ENCODE measurements around the gene MPZL3. TPM values are rescaled to one million over a fixed set of nuclear protein-coding genes. Genes with fewer than 3 reads are reported as not detected.

MPZL3 gene
- total and polyA plus RNA-seq, 12 donors, result 0.28 to 3.2 (median 0.85) TPM

DNA sequence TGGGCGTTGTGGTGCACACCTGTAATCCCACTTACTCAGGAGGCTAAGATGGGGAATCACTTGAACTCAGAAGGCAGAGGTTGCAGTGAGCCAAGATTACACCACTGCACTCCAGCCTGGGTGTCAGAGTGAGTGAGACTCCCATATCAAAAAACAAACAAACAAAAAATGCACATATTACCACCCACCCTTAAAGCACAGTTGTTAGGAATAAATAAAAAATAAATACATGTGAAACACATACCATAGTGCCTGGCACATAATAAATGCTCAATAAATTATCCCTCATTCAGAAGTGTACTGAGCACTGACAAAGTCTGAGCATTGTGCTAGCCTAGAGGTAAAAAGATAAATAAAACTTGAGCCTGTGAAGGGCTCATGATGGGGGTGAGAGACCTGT lies 18.3 kb downstream of the MPZL3 start:
- intact Hi-C loops (cut with DNase I), result no loop called here
- Histone ChIP-seq H3K4me1 (replicated peaks in 1 of 2) (no peaks in the 10 kb centered on the region), H3K27me3 (no peaks in the 10 kb centered on the region), H3K36me3 (replicated peaks in 1 of 2) (no peaks in the 10 kb centered on the region), H3K27ac (no peak overlapping the region), H3K9me3 (replicated peaks in 1 of 3) (no peaks in the 10 kb centered on the region), H3K4me3 (no peak overlapping the region)
- TF ChIP-seq POLR2A (IDR thresholded peaks at IDR 0.05) (no peak), CTCF (IDR thresholded peaks at IDR 0.05) (no peak)
- 65 to 85% (median 76%) methylated on average over 1 of the region's 1 CpG for WGBS, 4 donors
- DNase-seq, result no peak

GRCh38 chr11:118233377-118233776 lies 18.8 kb downstream of the MPZL3 start:
- intact Hi-C loops (cut with DNase I), result no loop called here
- TF ChIP-seq CTCF (IDR thresholded peaks at IDR 0.05) (no peak), POLR2A (IDR thresholded peaks at IDR 0.05) (no peak)
- Histone ChIP-seq H3K4me1 (replicated peaks in 1 of 2) (no peaks in the 10 kb centered on the region), H3K4me3 (no peak overlapping the region), H3K36me3 (replicated peaks in 1 of 2) (no peaks in the 10 kb centered on the region), H3K9me3 (replicated peaks in 1 of 3) (no peaks in the 10 kb centered on the region), H3K27me3 (no peaks in the 10 kb centered on the region), H3K27ac (no peak overlapping the region)
- no peak for DNase-seq
- 75 to 91% (median 90%) methylated on average over 5 of the region's 5 CpGs for WGBS, 4 donors

DNA sequence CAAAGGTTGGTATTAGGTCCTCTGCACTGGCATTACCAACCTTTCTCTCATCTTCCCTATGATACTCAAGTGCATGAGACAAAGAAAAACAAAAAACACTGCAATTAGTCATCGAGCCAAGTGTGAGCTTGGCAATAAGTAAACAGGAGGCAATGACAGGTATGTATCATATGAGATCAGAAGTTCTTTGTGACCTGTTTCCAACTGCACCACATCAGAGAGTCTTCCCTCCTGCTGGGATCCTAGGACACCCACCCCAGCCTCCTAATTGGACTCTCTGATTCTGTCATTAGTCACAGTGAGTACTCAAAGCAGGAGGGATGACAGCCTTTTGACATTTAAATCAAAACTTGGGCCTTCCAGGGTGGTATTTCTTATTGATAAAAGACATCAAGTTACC lies 19.5 kb downstream of the MPZL3 start:
- Histone ChIP-seq H3K27me3 (no peaks in the 10 kb centered on the region), H3K36me3 (replicated peaks in 1 of 2) (no peaks in the 10 kb centered on the region), H3K4me3 (no peak overlapping the region), H3K27ac (no peak overlapping the region), H3K9me3 (replicated peaks in 1 of 3) (no peaks in the 10 kb centered on the region), H3K4me1 (replicated peaks in 1 of 2) (no peaks in the 10 kb centered on the region)
- WGBS, 4 donors, result 70 to 73% (median 71%) methylated on average over 1 of the region's 1 CpG
- DNase-seq, result no peak
- intact Hi-C loops (cut with DNase I), result no loop called here
- TF ChIP-seq CTCF (IDR thresholded peaks at IDR 0.05) (no peak), POLR2A (IDR thresholded peaks at IDR 0.05) (no peak)

DNA sequence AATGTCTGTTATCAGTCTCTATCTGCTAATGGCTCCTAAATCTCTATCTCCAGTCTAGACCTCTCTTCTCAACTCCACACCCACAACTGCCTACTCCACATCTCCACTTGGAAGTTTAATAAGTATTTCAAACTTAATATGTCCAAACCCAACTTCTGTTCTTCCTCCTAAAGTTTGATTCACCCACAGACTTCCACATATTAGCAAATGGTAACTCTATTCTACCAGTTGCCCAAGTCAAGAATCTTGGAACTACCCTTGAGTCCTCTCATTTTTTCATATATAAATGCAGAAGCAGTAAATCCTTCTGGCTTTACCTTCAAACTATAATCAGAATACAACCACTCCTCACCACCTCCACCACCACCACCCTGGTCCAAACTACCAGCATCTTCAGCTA lies 20.7 kb downstream of the MPZL3 start:
- intact Hi-C loops (cut with DNase I), result no loop called here
- H3K4me1 ChIP-seq (replicated peaks in 1 of 2), result peaks cover 3 to 4% of the 10 kb centered on the region in 2 donors
- no peak for TF ChIP-seq POLR2A (IDR thresholded peaks at IDR 0.05)
- no peak for TF ChIP-seq CTCF (IDR thresholded peaks at IDR 0.05)
- DNase-seq, result no peak
- no peaks in the 10 kb centered on the region for H3K36me3 ChIP-seq (replicated peaks in 1 of 2)
- no peaks in the 10 kb centered on the region for H3K27me3 ChIP-seq
- no peak overlapping the region for H3K27ac ChIP-seq
- no peaks in the 10 kb centered on the region for H3K9me3 ChIP-seq (replicated peaks in 1 of 3)
- no peak overlapping the region for H3K4me3 ChIP-seq

Measured in adrenal gland (tissue), 12 donors.